H1 (cell line): Measurements from ENCODE around the gene PKMYT1. TPM values are rescaled to one million over a fixed set of nuclear protein-coding genes. Genes with fewer than 3 reads are reported as not detected.

Source experiments
- CTCF ChIA-PET: fragments of 300-600 bp; sonication (Branson Sonifier 250); formaldehyde crosslinking; loops from one replicate; lab custom pipeline; 2021; ENCODE audit not compliant: partially characterized antibody; lab: Charles Lee
- POLR2A ChIA-PET: fragments of 300-600 bp; sonication (Branson Sonifier 250); formaldehyde crosslinking; loops from one replicate; lab custom pipeline; 2021; ENCODE audit warnings: inconsistent platforms; ENCODE audit not compliant: partially characterized antibody; lab: Charles Lee
- DNase-seq, 2 experiments: peaks; one replicate each; pipeline versions ENCODE4 v3.0.0 to v3.0.0-alpha.2; 2010 to 2022; ENCODE audit warnings: low spot score in 2 of 2, low read depth in 1 of 2, mixed read lengths in 1 of 2
- FAIRE-seq: peaks from 2 replicates; lab custom pipeline; 2011; peaks lifted over from hg19 to GRCh38; lab: Jason Lieb, UNC
- H2AFZ ChIP-seq: 2 replicates; pipeline ENCODE4 v1.8.1; 2012; ENCODE audit warnings: low read length, inconsistent platforms
- H2AK5ac ChIP-seq: 2 replicates; pipeline ENCODE4 v1.6.1; 2013; ENCODE audit warnings: low read depth, low read length
- H2BK120ac ChIP-seq: replicated peaks from 2 replicates; pipeline ENCODE3; 2013; ENCODE audit warnings: low read depth, low read length, inconsistent platforms
- H2BK12ac ChIP-seq: 2 replicates; pipeline ENCODE4 v1.6.1; 2013; ENCODE audit warnings: low read depth, low read length
- H2BK15ac ChIP-seq: 2 replicates; pipeline ENCODE4 v1.6.1; 2013; ENCODE audit warnings: low read length
- H2BK20ac ChIP-seq: 2 replicates; pipeline ENCODE4 v1.6.1; 2013; ENCODE audit warnings: low read length
- H2BK5ac ChIP-seq: 2 replicates; pipeline ENCODE4 v1.6.1; 2013; ENCODE audit warnings: low read depth, low read length
- H3K14ac ChIP-seq: 2 replicates; pipeline ENCODE4 v1.6.1; 2013; ENCODE audit warnings: inconsistent platforms; ENCODE audit not compliant: insufficient read length
- H3K18ac ChIP-seq: 2 replicates; pipeline ENCODE4 v1.6.1; 2013; ENCODE audit warnings: low read length; ENCODE audit errors: extremely low read depth
- H3K23ac ChIP-seq: 2 replicates; pipeline ENCODE4 v1.6.1; 2013; ENCODE audit warnings: inconsistent platforms; ENCODE audit not compliant: insufficient read length
- H3K23me2 ChIP-seq: 2 replicates; pipeline ENCODE4 v1.6.1; 2013; ENCODE audit warnings: low read depth, low read length
- H3K27ac ChIP-seq: 2 replicates; pipeline ENCODE4 v1.6.1; 2011; ENCODE audit warnings: low read depth, low read length, inconsistent platforms
- H3K27me3 ChIP-seq, 4 experiments: replicated peaks in 1 of 4; 1 replicate in 1 of 4; 2 replicates in 3 of 4; pipeline versions ENCODE4 v1.6.1 to v1.8.1; 2011 to 2013; ENCODE audit warnings: low read length in 3 of 4, mild to moderate bottlenecking in 3 of 4, inconsistent platforms in 2 of 4, mixed read lengths in 2 of 4, moderate library complexity in 1 of 4; ENCODE audit not compliant: control insufficient read depth in 3 of 4, insufficient read depth in 3 of 4; ENCODE audit errors: extremely low read depth in 1 of 4
- H3K36me3 ChIP-seq, 4 experiments: 2 replicates each; pipeline versions ENCODE4 v1.6.1 to v1.8.1; 2011 to 2013; ENCODE audit warnings: mild to moderate bottlenecking in 4 of 4, low read length in 3 of 4, moderate library complexity in 2 of 4, control low read depth in 1 of 4, inconsistent platforms in 1 of 4; ENCODE audit not compliant: insufficient read depth in 4 of 4, control insufficient read depth in 2 of 4
- H3K4ac ChIP-seq: replicated peaks from 2 replicates; pipeline ENCODE3; 2013; ENCODE audit warnings: low read length, low read depth, mixed read lengths, inconsistent platforms; ENCODE audit not compliant: insufficient read length
- H3K4me1 ChIP-seq, 4 experiments: replicated peaks in 1 of 4; 1 replicate in 1 of 4; 2 replicates in 3 of 4; pipeline versions ENCODE4 v1.6.1 to v1.8.1; 2011 to 2013; ENCODE audit warnings: low read length in 3 of 4, inconsistent platforms in 2 of 4, mixed read lengths in 1 of 4; ENCODE audit not compliant: insufficient read depth in 4 of 4, control insufficient read depth in 3 of 4
- H3K4me2 ChIP-seq, 2 experiments: 2 replicates each; pipeline versions ENCODE4 v1.6.1 to v1.8.1; 2011 to 2013; ENCODE audit warnings: low read depth in 2 of 2, low read length in 2 of 2, control low read depth in 1 of 2, inconsistent platforms in 1 of 2, mild to moderate bottlenecking in 1 of 2; ENCODE audit not compliant: insufficient read depth in 1 of 2
- H3K4me3 ChIP-seq, 4 experiments: fragments of 200-600, 300-600 bp in 1 of 4; sonication (generic), shearing (Covaris generic), sonication (Bioruptor Twin) in 1 of 4; 2 replicates each; pipeline versions ENCODE4 v1.5.1 to v1.8.1; 2011 to 2016; ENCODE audit warnings: low read length in 4 of 4, low read depth in 3 of 4, control low read depth in 2 of 4, inconsistent platforms in 2 of 4, mild to moderate bottlenecking in 2 of 4, mixed read lengths in 1 of 4, moderate library complexity in 1 of 4; ENCODE audit not compliant: insufficient read depth in 2 of 4; ENCODE audit errors: extremely low read depth in 1 of 4
- H3K56ac ChIP-seq: replicated peaks from 2 replicates; pipeline ENCODE3; 2013; ENCODE audit warnings: low read depth, mild to moderate bottlenecking, mixed read lengths, low read length, inconsistent platforms; ENCODE audit not compliant: insufficient read length
- H3K79me1 ChIP-seq: 2 replicates; pipeline ENCODE4 v1.6.1; 2013; ENCODE audit warnings: low read depth, low read length, control low read depth
- H3K79me2 ChIP-seq, 2 experiments: 2 replicates each; pipeline versions ENCODE4 v1.6.1 to v1.8.1; 2012 to 2013; ENCODE audit warnings: low read length in 2 of 2, mild to moderate bottlenecking in 2 of 2, inconsistent platforms in 1 of 2; ENCODE audit not compliant: insufficient read depth in 2 of 2, control insufficient read depth in 1 of 2
- H3K9ac ChIP-seq, 4 experiments: replicated peaks in 1 of 4; 1 replicate in 1 of 4; 2 replicates in 3 of 4; pipeline versions ENCODE4 v1.6.1 to v1.8.1; 2011 to 2013; ENCODE audit warnings: low read depth in 3 of 4, low read length in 3 of 4, control low read depth in 2 of 4, mild to moderate bottlenecking in 2 of 4, moderate library complexity in 2 of 4, inconsistent platforms in 1 of 4; ENCODE audit errors: extremely low read depth in 1 of 4
- H3K9me3 ChIP-seq, 2 experiments: 2 replicates each; pipeline versions ENCODE4 v1.6.1 to v1.8.1; 2012 to 2013; ENCODE audit warnings: mild to moderate bottlenecking in 2 of 2, moderate library complexity in 2 of 2, control low read depth in 1 of 2, inconsistent platforms in 1 of 2, low read depth in 1 of 2, low read length in 1 of 2, mixed read lengths in 1 of 2; ENCODE audit not compliant: insufficient read depth in 2 of 2
- H4K20me1 ChIP-seq, 2 experiments: replicated peaks in 1 of 2; 2 replicates each; pipeline versions ENCODE3 to v1.8.1; 2011 to 2013; ENCODE audit warnings: inconsistent platforms in 2 of 2, low read length in 2 of 2, mild to moderate bottlenecking in 1 of 2; ENCODE audit not compliant: insufficient read depth in 2 of 2, control insufficient read depth in 1 of 2
- H4K5ac ChIP-seq: 2 replicates; pipeline ENCODE4 v1.6.1; 2013; ENCODE audit warnings: low read length, low read depth, mixed read lengths, inconsistent platforms; ENCODE audit not compliant: insufficient read length
- H4K8ac ChIP-seq: 2 replicates; pipeline ENCODE4 v1.8.0; 2013; ENCODE audit warnings: mild to moderate bottlenecking, moderate library complexity, low read length, inconsistent platforms; ENCODE audit not compliant: insufficient read depth; ENCODE audit errors: extremely low read depth
- H4K91ac ChIP-seq: replicated peaks from 2 replicates; pipeline ENCODE3; 2013; ENCODE audit warnings: low read length, mixed read lengths, inconsistent platforms; ENCODE audit not compliant: insufficient read length
- CBX8 ChIP-seq: fragments of 300-800, 300-1000 bp; sonication (generic); IDR thresholded peaks from 2 replicates; pipeline ENCODE4 v1.7.1; 2016; ENCODE audit warnings: low read depth, low read length, borderline replicate concordance
- CHD2 ChIP-seq: IDR thresholded peaks from 2 replicates; pipeline ENCODE4 v1.6.1; 2012; ENCODE audit warnings: low read length, improper control_type of control experiment
- CTBP2 ChIP-seq: IDR thresholded peaks from 2 replicates; pipeline ENCODE4 v1.7.0; 2011; ENCODE audit warnings: borderline replicate concordance, mild to moderate bottlenecking, moderate library complexity, mixed read lengths, low read length; ENCODE audit not compliant: insufficient read depth, insufficient read length
- EGR1 ChIP-seq: IDR thresholded peaks from 2 replicates; pipeline ENCODE4 v1.6.1; 2011; ENCODE audit warnings: low read depth, low read length, borderline replicate concordance
- EZH2 ChIP-seq: fragments of 200-600 bp; sonication (generic); IDR thresholded peaks from 2 replicates; pipeline ENCODE4 v1.7.1; 2012; ENCODE audit warnings: low read depth, mild to moderate bottlenecking, moderate library complexity, low read length, inconsistent platforms; ENCODE audit not compliant: severe bottlenecking
- KDM4A ChIP-seq: IDR thresholded peaks from one replicate; pipeline ENCODE4 v1.7.1; 2012; ENCODE audit warnings: low read depth, mild to moderate bottlenecking, moderate library complexity, low read length, inconsistent platforms; ENCODE audit not compliant: severe bottlenecking
- NANOG ChIP-seq: IDR thresholded peaks from 2 replicates; pipeline ENCODE4 v1.6.1; 2011; ENCODE audit warnings: low read length, low read depth, mild to moderate bottlenecking, inconsistent platforms; ENCODE audit not compliant: insufficient read depth, poor library complexity, severe bottlenecking
- POU5F1 ChIP-seq: IDR thresholded peaks from 2 replicates; pipeline ENCODE4 v1.6.1; 2011; ENCODE audit warnings: low read depth, mild to moderate bottlenecking, low read length, moderate library complexity
- RXRA ChIP-seq: IDR thresholded peaks from 2 replicates; pipeline ENCODE4 v1.6.1; 2011; ENCODE audit warnings: low read depth, mild to moderate bottlenecking, low read length, moderate library complexity; ENCODE audit not compliant: insufficient read depth
- SIRT6 ChIP-seq: IDR thresholded peaks from one replicate; pipeline ENCODE4 v1.7.1; 2012; ENCODE audit warnings: low read length, inconsistent platforms
- TAF7 ChIP-seq: optimal IDR thresholded peaks from 2 replicates; pipeline ENCODE3; 2011; ENCODE audit warnings: low read depth, mild to moderate bottlenecking, inconsistent platforms, low read length, moderate library complexity, borderline replicate concordance
- TBP ChIP-seq: IDR thresholded peaks from 2 replicates; pipeline ENCODE4 v1.6.1; 2011; ENCODE audit warnings: low read depth, low read length, improper control_type of control experiment
- USF2 ChIP-seq: IDR thresholded peaks from 2 replicates; pipeline ENCODE4 v1.6.1; 2011; ENCODE audit warnings: low read length, improper control_type of control experiment
- WGBS, 2 experiments: shearing (Covaris generic) in 1 of 2; methylation state at CpG; one replicate each; pipeline versions ENCODE4 v1.1.6 to v1.1.7; 2013 to 2015; ENCODE audit warnings: low lambda C conversion rate in 2 of 2, mixed read lengths in 2 of 2, inconsistent platforms in 1 of 2, low coverage in 1 of 2, missing lambda C conversion rate in 1 of 2; ENCODE audit not compliant: insufficient replicate concordance in 2 of 2, insufficient coverage in 1 of 2, insufficient read length in 1 of 2; ENCODE audit errors: extremely low coverage in 1 of 2, missing lambda C conversion rate in 1 of 2; 5-methylcytosine and 5-hydroxymethylcytosine counted together
- polyA plus RNA-seq, 7 experiments: library from polyadenylated mRNA; depleted of rRNA in 3 of 7; stranded (reverse) in 5 of 7; unstranded in 2 of 7; fragments of >200 nt in 5 of 7; fragments of 200-250 nt in 2 of 7; gene quantifications; 1 replicate in 5 of 7; 2 replicates in 1 of 7; 4 replicates in 1 of 7; pipeline versions ENCODE4 v1.2.1 to v1.2.3, GENCODE V29; 2011 to 2013; ENCODE audit warnings: missing spikeins in 2 of 7, mixed read lengths in 2 of 7
- total RNA-seq: library from RNA; stranded (reverse); fragmentation: NEBNext Ultra II Directional; extraction: Animal tissue kit (Norgen Biotek cat#: 25700); gene quantifications from 2 replicates; pipeline ENCODE4 v1.2.1, GENCODE V29; 2021

Gene PKMYT1
- total and polyA plus RNA-seq, 2 of the 8 experiments (the other 6 are each of a cell fraction or from before 2014, with no cell fraction given) = 74.7 to 85.2 TPM

- ChIA-PET CTCF (interaction anchor here (0.7 to 10.4 kb wide), 32 partner anchors 13 to 153 kb away, joined by 3 to 98 read pairs (median 5); partner anchors contain the start of genes FLYWCH1, FLYWCH2 and PRSS21), POLR2A (interaction anchor here (1.0 kb wide), 1 partner anchor 10 kb away, joined by 3 read pairs; no protein-coding TSS in a partner anchor)
- Histone ChIP-seq H4K20me1 (no peaks in the 10 kb centered on the region), H2BK20ac (no peak overlapping the region), H3K23me2 (no peaks in the 10 kb centered on the region; the same call in 1 of the 2 replicates), H4K8ac (no peak overlapping the region), H3K4ac (no peak overlapping the region), H2BK12ac (no peak overlapping the region), H3K27ac (no peak overlapping the region), H3K18ac (no peak overlapping the region), H3K23ac (no peak overlapping the region), H2AFZ (no peak overlapping the region), H3K14ac (no peak overlapping the region), H4K5ac (no peak overlapping the region), H3K4me2 (peak overlapping the region in 1 of 2 experiments; percentile 16; a peak in 1 of 4 replicates), H3K9ac (no peak overlapping the region), H3K4me3 (no peak overlapping the region), H3K9me3 (no peaks in the 10 kb centered on the region), H3K4me1 (peaks cover 4 to 15% (median 10%) of the 10 kb centered on the region in 4 experiments), H2AK5ac (no peak overlapping the region), H2BK15ac (no peak overlapping the region), H2BK120ac (no peak overlapping the region), H3K56ac (no peak overlapping the region), H3K27me3 (no peaks in the 10 kb centered on the region), H3K36me3 (peaks cover 0 to 3% (median 0%) of the 10 kb centered on the region in 4 experiments; a peak in 2 of 8 replicates), H3K79me2 (no peaks in the 10 kb centered on the region), H3K79me1 (0 out of 2 replicates have a peak, but pooled peaks cover 3% of the 10 kb centered on the region), H4K91ac (no peak overlapping the region), H2BK5ac (no peak overlapping the region)
- 87% methylated on average over 5 of the region's 5 CpGs; no CpG with 5 or more reads in 1 of the 2 experiments for WGBS, 2 experiments
- no peak for FAIRE-seq
- no peak for DNase-seq
- TF ChIP-seq CTBP2 = no peak
- no peak for TF ChIP-seq EZH2
- no peak for TF ChIP-seq KDM4A
- no peak for TF ChIP-seq CHD2
- TF ChIP-seq CBX8 = no peak
- no peak for TF ChIP-seq TAF7
- TF ChIP-seq NANOG = no peak
- TF ChIP-seq RXRA = no peak
- no peak for TF ChIP-seq USF2
- TF ChIP-seq TBP = no peak
- no peak for TF ChIP-seq EGR1
- no peak for TF ChIP-seq SIRT6
- TF ChIP-seq POU5F1 = no peak
Observed at GRCh38 chr16:2926650-2926999, 53.6 kb downstream of the PKMYT1 start.
